Smooth muscle cell (in vitro differentiated cells): ENCODE results near the gene SOX18. TPM values are rescaled to one million over a fixed set of nuclear protein-coding genes. Genes with fewer than 3 reads are reported as not detected.

ENCODE experiments used
- DNase-seq: peaks from one replicate; lab custom pipeline; 2025; ENCODE audit not compliant: unreplicated experiment; lab: John Stamatoyannopoulos, UW
- H2AFZ ChIP-seq: fragments of 200-600 bp; sonication (generic); 2 replicates; pipeline ENCODE4 v1.6.0; 2016; ENCODE audit warnings: antibody characterized with exemption, low read depth, mild to moderate bottlenecking
- H3F3A ChIP-seq: fragments of 200-600 bp; sonication (generic); 2 replicates; pipeline ENCODE4 v1.6.0; 2017; ENCODE audit warnings: antibody characterized with exemption, low read depth
- H3K27ac ChIP-seq: fragments of 200-600 bp; sonication (generic); 2 replicates; pipeline ENCODE4 v1.5.1; 2016; ENCODE audit warnings: low read depth, mild to moderate bottlenecking
- H3K27me3 ChIP-seq: fragments of 200-600 bp; sonication (generic); 2 replicates; pipeline ENCODE4 v1.6.1; 2016; ENCODE audit warnings: low read depth, mild to moderate bottlenecking
- H3K36me3 ChIP-seq: fragments of 200-600 bp; sonication (generic); 2 replicates; pipeline ENCODE4 v1.5.1; 2016; ENCODE audit warnings: low read depth
- H3K4me1 ChIP-seq: fragments of 200-600 bp; sonication (generic); 2 replicates; pipeline ENCODE4 v1.5.1; 2016; ENCODE audit warnings: low read depth
- H3K4me2 ChIP-seq: fragments of 200-600 bp; sonication (generic); 2 replicates; pipeline ENCODE4 v1.6.0; 2016; ENCODE audit warnings: mild to moderate bottlenecking
- H3K4me3 ChIP-seq: fragments of 200-600 bp; sonication (generic); 2 replicates; pipeline ENCODE4 v1.5.1; 2016; ENCODE audit warnings: mild to moderate bottlenecking
- H3K79me2 ChIP-seq: fragments of 200-600 bp; sonication (generic); 2 replicates; pipeline ENCODE4 v1.6.0; 2016; ENCODE audit warnings: low read depth, mild to moderate bottlenecking
- H3K9ac ChIP-seq: fragments of 200-600 bp; sonication (generic); 2 replicates; pipeline ENCODE4 v1.6.0; 2016; ENCODE audit warnings: low read depth
- H3K9me3 ChIP-seq: fragments of 200-600 bp; sonication (generic); replicated peaks from 2 replicates; pipeline ENCODE4 v1.5.1; 2016; ENCODE audit warnings: low read depth
- H4K20me1 ChIP-seq: fragments of 200-600 bp; sonication (generic); 2 replicates; pipeline ENCODE4 v1.6.0; 2016; ENCODE audit warnings: low read depth
- CTCF ChIP-seq: fragments of 200-600 bp; sonication (generic); IDR thresholded peaks from 2 replicates; pipeline ENCODE4 v1.5.1; 2017; ENCODE audit warnings: borderline replicate concordance, mild to moderate bottlenecking, antibody characterized with exemption; ENCODE audit not compliant: insufficient read depth, poor library complexity, severe bottlenecking
- WGBS: methylation state at CpG from one replicate; pipeline ENCODE4 v1.1.7; 2016; ENCODE audit warnings: low lambda C conversion rate; 5-methylcytosine and 5-hydroxymethylcytosine counted together
- polyA plus RNA-seq: library from polyadenylated mRNA; unstranded; fragments of >200 nt; fragmentation: Nextera tagmentation; extraction: Ambion mirVana; gene quantifications from 2 replicates; pipeline ENCODE4 v1.2.1, GENCODE V29; 2016
- total RNA-seq: library from RNA; depleted of rRNA; stranded (reverse); fragments of >200 nt; gene quantifications from 2 replicates; pipeline ENCODE4 v1.2.3, GENCODE V29; 2014

SOX18 gene
- total and polyA plus RNA-seq, 2 experiments from 2014 or later = 0.54 to 9.7 TPM

GRCh38 chr20:64030371-64031134 is 18.9 kb downstream of the SOX18 start:
- DNase-seq = no peak
- H3K9ac ChIP-seq = no peak overlapping the region
- H4K20me1 ChIP-seq = no peaks in the 10 kb centered on the region
- H3K4me2 ChIP-seq = no peak overlapping the region
- H3K4me3 ChIP-seq = no peak overlapping the region
- H2AFZ ChIP-seq = no peak overlapping the region
- WGBS = 91% methylated on average over 20 of the region's 20 CpGs
- H3K27me3 ChIP-seq = no peaks in the 10 kb centered on the region
- no peaks in the 10 kb centered on the region for H3K36me3 ChIP-seq
- no peaks in the 10 kb centered on the region for H3F3A ChIP-seq
- H3K79me2 ChIP-seq = no peaks in the 10 kb centered on the region
- H3K27ac ChIP-seq = no peak overlapping the region
- no peaks in the 10 kb centered on the region for H3K9me3 ChIP-seq
- TF ChIP-seq CTCF = no peak
- no peaks in the 10 kb centered on the region for H3K4me1 ChIP-seq

GRCh38 chr20:64029293-64030117 is 19.9 kb downstream of the SOX18 start:
- Histone ChIP-seq H3K4me1 (no peaks in the 10 kb centered on the region), H3K9me3 (no peaks in the 10 kb centered on the region), H3F3A (no peaks in the 10 kb centered on the region), H3K27me3 (no peaks in the 10 kb centered on the region), H2AFZ (no peak overlapping the region), H3K36me3 (peaks cover under 1% of the 10 kb centered on the region), H3K79me2 (no peaks in the 10 kb centered on the region), H3K4me3 (no peak overlapping the region), H3K4me2 (no peak overlapping the region), H3K27ac (no peak overlapping the region), H3K9ac (no peak overlapping the region), H4K20me1 (no peaks in the 10 kb centered on the region)
- 96% methylated on average over 38 of the region's 38 CpGs for WGBS
- TF ChIP-seq CTCF = no peak
- DNase-seq = no peak

GRCh38 chr20:64027981-64028685 is 21.3 kb downstream of the SOX18 start:
- Histone ChIP-seq H3K9me3 (no peaks in the 10 kb centered on the region), H3K79me2 (no peaks in the 10 kb centered on the region), H3K4me2 (no peak overlapping the region), H3K4me1 (no peaks in the 10 kb centered on the region), H3K4me3 (no peak overlapping the region), H3F3A (no peaks in the 10 kb centered on the region), H4K20me1 (peaks cover 7% of the 10 kb centered on the region), H3K9ac (no peak overlapping the region), H3K27me3 (no peaks in the 10 kb centered on the region), H3K36me3 (peaks cover 4% of the 10 kb centered on the region), H2AFZ (no peak overlapping the region), H3K27ac (no peak overlapping the region)
- 81% methylated on average over 24 of the region's 24 CpGs for WGBS
- no peak for TF ChIP-seq CTCF
- DNase-seq = no peak
